ENCODE measurements around the gene PHLPP1. TPM values are rescaled to one million over a fixed set of nuclear protein-coding genes. Genes with fewer than 3 reads are reported as not detected.
"Not testable (repeated sequence)": the region's sequence is repeated elsewhere in the genome, so short reads cannot be mapped to it uniquely, and the experiment has no call there.

The PHLPP1 gene
- total RNA-seq, 6 experiments from 2014 or later, result 8.6 to 19.3 (median 17.0) TPM

DNA sequence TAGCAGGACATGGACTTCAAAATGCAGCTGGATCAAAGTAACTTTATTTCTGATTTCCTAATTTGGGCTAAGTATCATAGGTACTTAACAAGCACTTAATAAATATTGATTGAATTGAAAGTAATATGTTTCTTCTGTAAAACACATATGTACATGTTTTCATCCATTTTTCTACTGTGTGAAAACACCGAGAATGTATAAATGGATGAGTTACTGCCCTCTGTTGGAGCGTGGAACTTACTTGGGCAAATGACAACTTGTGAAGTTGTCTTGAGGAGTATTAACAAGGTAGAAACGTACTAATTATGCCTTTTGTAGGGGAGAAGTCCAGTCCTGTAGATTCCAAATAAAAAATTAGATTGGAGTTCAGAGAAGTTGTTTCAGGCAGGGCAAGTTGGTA, 87.2 kb downstream of the PHLPP1 start:
- no peak overlapping the region for H3K4me3 ChIP-seq
- H3K36me3 ChIP-seq, result no peaks in the 10 kb centered on the region
- WGBS (ENCODE audit: insufficient coverage, low coverage, low lambda C conversion rate, missing lambda C conversion rate), result 51% methylated on average over 3 of the region's 3 CpGs
- intact Hi-C loops (cut with DNase I), result no loop called here
- peak in 3 of 4 donors; percentile 49 to 51 (median 50) for ATAC-seq
- no peaks in the 10 kb centered on the region for H3K27me3 ChIP-seq
- no peaks in the 10 kb centered on the region for H3K9me3 ChIP-seq
- H3K4me1 ChIP-seq, result peaks cover 0 to 11% (median 2%) of the 10 kb centered on the region in 4 donors
- no peak for DNase-seq
- TF ChIP-seq, protein P1, sequence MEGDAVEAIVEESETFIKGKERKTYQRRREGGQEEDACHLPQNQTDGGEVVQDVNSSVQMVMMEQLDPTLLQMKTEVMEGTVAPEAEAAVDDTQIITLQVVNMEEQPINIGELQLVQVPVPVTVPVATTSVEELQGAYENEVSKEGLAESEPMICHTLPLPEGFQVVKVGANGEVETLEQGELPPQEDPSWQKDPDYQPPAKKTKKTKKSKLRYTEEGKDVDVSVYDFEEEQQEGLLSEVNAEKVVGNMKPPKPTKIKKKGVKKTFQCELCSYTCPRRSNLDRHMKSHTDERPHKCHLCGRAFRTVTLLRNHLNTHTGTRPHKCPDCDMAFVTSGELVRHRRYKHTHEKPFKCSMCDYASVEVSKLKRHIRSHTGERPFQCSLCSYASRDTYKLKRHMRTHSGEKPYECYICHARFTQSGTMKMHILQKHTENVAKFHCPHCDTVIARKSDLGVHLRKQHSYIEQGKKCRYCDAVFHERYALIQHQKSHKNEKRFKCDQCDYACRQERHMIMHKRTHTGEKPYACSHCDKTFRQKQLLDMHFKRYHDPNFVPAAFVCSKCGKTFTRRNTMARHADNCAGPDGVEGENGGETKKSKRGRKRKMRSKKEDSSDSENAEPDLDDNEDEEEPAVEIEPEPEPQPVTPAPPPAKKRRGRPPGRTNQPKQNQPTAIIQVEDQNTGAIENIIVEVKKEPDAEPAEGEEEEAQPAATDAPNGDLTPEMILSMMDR (IDR thresholded peaks at IDR 0.05), result peak; percentile 11 to 33 (median 22)
- TF ChIP-seq POLR2A (IDR thresholded peaks at IDR 0.05), result no peak
- H3K27ac ChIP-seq, result no peak overlapping the region

DNA sequence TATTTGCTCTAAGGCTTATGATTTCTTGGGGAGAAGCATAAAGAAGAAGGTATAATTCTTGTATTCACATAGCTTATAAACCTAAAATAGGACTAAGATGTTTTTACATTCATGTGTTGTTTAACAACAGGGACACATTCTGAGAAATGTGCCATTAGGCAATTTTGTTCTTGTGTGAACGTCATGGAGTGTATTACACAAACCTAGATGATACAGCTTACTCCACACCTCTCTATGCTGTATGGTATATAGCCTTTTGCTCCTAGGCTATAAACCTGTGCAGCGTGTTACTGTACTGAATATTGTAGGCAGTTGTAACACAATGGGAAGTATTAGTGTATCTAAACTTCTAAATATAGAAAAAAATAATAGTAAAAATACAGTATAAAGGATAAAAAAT, 92.1 kb downstream of the PHLPP1 start:
- Histone ChIP-seq H3K36me3 (no peaks in the 10 kb centered on the region), H3K9me3 (no peaks in the 10 kb centered on the region), H3K27ac (no peak overlapping the region), H3K27me3 (no peaks in the 10 kb centered on the region), H3K4me1 (peaks cover 0 to 14% (median 5%) of the 10 kb centered on the region in 4 donors), H3K4me3 (no peak overlapping the region)
- intact Hi-C loops (cut with DNase I), result no loop called here
- DNase-seq (no peak), ATAC-seq (peak; percentile 17 to 43 (median 38))
- TF ChIP-seq POLR2A (IDR thresholded peaks at IDR 0.05), result no peak
- TF ChIP-seq, protein P1 (IDR thresholded peaks at IDR 0.05), result no peak
- WGBS (ENCODE audit: insufficient coverage, low coverage, low lambda C conversion rate, missing lambda C conversion rate), result 56% methylated on average over 2 of the region's 2 CpGs

DNA sequence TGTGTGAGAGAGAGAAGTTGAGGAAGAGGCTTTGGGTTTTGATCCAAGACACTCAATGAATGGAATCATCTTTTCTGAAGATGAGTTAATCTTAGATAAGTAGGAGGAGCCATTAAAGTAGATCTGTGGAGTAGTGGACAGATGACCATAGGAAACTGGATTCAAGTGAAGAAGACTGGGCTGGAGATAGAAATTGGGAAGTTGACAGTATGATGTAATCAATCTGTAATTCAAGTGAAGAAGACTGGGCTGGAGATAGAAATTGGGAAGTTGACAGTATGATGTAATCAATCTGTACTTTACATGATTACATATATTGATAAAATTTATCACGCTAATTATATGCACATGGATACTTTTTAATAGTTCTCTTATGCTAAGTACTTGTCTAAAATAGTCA, 92.8 kb downstream of the PHLPP1 start:
- H3K27ac ChIP-seq, result no peak overlapping the region
- no peak overlapping the region for H3K4me3 ChIP-seq
- no peaks in the 10 kb centered on the region for H3K9me3 ChIP-seq
- ATAC-seq (peak in 3 of 4 donors; percentile 43 to 53 (median 44)), DNase-seq (no peak)
- H3K36me3 ChIP-seq, result no peaks in the 10 kb centered on the region
- H3K27me3 ChIP-seq, result no peaks in the 10 kb centered on the region
- peaks cover 0 to 14% (median 5%) of the 10 kb centered on the region in 4 donors for H3K4me1 ChIP-seq
- 55% methylated on average over 1 of the region's 1 CpG for WGBS (ENCODE audit: insufficient coverage, low coverage, low lambda C conversion rate, missing lambda C conversion rate)
- no peak for TF ChIP-seq POLR2A (IDR thresholded peaks at IDR 0.05)
- TF ChIP-seq, protein P1 (IDR thresholded peaks at IDR 0.05), result no peak
- intact Hi-C loops (cut with DNase I), result no loop called here

DNA sequence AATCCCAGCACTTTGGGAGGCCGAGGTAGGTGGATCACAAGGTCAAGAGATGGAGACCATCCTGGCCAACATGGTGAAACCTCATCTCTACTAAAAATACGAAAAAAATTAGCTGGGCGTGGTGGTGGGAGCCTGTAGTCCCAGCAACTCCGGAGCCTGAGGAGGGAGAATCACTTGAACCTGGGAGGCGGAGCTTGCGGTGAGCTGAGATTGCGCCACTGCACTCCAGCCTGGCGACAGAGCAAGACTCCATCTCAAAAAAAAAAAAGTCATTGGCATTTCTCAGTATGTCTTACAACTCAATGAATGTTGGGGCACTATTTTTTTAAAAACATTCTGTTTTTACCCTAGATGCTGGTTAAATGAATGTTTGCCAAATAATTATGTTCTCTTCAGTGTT, 94.1 kb downstream of the PHLPP1 start:
- H3K4me3 ChIP-seq; H3K27me3 ChIP-seq; H3K9me3 ChIP-seq; ATAC-seq; DNase-seq; intact Hi-C loops (cut with DNase I); H3K36me3 ChIP-seq; H3K27ac ChIP-seq: not testable (repeated sequence)
- peaks cover 0 to 14% (median 5%) of the 10 kb centered on the region in 4 donors for H3K4me1 ChIP-seq
- 89% methylated on average over 8 of the region's 8 CpGs for WGBS (ENCODE audit: insufficient coverage, low coverage, low lambda C conversion rate, missing lambda C conversion rate)

DNA sequence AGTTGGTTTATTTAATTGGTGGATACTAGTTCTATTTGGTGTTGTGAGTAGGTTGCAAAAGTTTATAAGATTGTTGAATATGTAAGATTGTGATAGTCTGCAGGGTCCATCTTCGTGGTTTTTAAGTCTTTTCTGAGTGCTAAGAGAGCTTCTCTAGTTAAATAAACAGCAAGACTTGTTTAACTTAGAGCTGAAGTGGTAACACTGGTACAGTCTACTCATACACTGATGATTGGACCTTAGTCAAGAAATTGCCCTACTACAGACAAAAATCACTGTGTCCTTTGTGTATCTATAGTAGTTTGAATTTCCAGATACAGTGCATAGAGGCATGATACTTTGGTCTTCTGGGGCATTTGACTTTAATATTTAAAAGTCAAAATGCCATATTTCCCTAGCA, 94.6 kb downstream of the PHLPP1 start:
- 62% methylated on average over 1 of the region's 1 CpG for WGBS (ENCODE audit: insufficient coverage, low coverage, low lambda C conversion rate, missing lambda C conversion rate)
- H3K4me3 ChIP-seq, result no peak overlapping the region
- intact Hi-C loops (cut with DNase I), result no loop called here
- H3K4me1 ChIP-seq, result peaks cover 0 to 14% (median 5%) of the 10 kb centered on the region in 4 donors
- H3K27ac ChIP-seq, result no peak overlapping the region
- DNase-seq, result no peak
- peak in 1 of 4 donors; percentile 16 for ATAC-seq
- H3K36me3 ChIP-seq, result no peaks in the 10 kb centered on the region
- no peaks in the 10 kb centered on the region for H3K9me3 ChIP-seq
- no peak for TF ChIP-seq POLR2A (IDR thresholded peaks at IDR 0.05)
- TF ChIP-seq, protein P1 (IDR thresholded peaks at IDR 0.05), result no peak
- no peaks in the 10 kb centered on the region for H3K27me3 ChIP-seq
